ENCODE measurements around the gene F8.
"Not testable (repeated sequence)": the region's sequence is repeated elsewhere in the genome, so short reads cannot be mapped to it uniquely, and the experiment has no call there.

The F8 gene

DNA sequence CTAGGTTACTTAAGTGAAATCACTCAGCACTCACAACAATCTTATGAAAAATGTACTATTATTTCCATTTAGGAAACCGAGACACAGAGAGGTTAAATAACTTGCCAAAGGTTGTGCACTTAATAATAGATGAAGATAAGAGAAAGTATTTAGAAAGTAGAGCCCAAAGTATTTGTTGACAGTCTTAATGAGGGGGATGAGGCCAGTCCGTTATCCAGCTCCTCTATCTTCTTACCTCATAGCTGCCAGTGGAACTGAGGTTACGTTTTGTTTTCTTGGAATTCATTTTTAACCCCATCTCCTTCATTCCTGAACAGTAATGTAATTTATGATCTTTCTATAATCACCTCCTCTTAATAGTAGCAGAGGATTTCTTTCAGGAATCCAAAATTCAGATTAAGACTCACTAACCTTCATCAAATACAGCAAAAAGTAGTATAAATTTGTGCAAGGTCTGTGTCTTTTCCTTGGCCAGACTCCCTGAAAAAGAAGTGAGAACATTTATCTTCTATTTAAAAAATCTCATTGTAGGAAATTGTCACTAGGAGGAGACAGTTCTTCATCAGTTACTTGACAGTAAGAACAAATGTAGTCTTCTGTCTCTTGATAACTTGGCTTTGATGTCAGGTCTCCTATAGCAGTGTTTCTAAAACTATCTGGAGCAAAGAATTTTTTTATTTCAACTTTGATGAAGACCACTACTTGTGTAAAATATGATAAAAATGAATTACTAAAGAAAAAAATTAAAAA, 35.5 kb downstream of the F8 start:
- DNase-seq (ENCODE audit: low spot score): no peak

DNA sequence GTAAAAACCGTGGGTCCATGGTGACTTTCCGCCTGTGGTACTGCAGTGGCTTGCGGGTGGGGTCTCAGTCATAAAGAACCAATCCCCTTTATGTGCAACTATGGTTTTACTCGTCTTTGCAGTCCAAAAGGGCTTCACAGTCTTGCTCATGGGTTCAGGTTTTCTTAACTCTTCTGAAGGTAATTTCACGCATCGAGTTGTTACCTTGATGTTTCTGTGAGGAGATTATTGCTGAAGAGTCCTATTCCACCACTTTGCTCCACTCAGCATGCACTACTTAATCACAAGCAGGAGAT, 41.5 kb downstream of the F8 start:
- DNase-seq (ENCODE audit: low spot score): no peak

DNA sequence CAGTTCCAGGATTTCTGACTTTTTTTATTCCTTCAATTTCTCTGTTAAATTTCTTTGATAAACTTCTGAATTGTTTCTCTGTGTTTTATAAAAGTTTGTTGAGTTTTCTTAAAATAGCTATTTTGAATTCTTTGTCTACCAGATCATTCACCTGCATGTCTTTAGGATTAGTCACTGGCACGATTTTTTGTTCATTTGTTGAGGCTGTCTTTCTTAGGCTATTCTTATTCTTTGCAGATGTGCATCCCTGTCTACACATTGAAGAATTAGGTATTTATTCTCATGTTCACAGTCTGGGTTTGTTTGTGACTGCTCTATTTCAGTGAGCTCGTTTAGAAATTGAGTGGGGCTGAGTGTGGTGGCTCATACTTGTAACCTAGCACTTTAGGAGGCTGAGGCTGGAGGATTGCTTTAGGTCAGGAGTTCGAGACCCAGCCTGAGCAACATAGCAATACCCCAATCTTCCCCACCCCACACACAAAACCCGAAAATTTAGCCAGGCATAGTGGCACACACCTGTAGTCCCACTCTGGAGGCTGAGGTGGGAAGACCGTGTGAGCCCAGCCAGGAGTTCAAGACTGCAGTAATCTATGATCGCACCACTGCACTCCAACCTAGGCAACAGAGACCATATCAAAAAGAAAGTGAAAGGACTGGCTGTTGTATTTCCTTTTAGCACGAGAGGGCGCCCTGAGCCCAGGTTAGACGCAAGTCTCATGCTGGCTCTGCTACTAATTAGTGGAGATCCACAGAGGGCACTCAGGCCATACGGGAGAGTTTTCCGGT, 42.0 kb downstream of the F8 start:
- DNase-seq (ENCODE audit: low spot score): peak; percentile 72

DNA sequence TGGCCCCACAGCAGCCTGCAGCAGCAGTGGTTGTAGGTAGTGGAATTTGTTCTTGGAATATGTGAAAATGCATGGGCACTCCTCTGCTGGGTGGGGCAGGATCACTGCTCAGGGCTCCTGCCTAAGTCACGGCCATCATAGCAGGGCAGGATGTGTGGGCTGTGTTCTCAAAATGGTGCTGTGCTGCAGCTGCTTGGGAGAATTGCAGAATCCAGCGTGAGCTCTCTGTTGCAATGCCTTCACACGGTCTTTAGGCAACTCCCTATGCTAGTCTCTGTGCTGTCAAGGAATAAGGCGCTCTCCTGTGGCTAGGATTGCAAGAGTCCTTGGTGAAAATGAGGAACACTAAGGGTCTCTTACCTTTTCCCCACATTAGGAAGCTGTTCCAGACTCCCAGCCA, 42.9 kb downstream of the F8 start:
- no peak for DNase-seq (ENCODE audit: low spot score)

DNA sequence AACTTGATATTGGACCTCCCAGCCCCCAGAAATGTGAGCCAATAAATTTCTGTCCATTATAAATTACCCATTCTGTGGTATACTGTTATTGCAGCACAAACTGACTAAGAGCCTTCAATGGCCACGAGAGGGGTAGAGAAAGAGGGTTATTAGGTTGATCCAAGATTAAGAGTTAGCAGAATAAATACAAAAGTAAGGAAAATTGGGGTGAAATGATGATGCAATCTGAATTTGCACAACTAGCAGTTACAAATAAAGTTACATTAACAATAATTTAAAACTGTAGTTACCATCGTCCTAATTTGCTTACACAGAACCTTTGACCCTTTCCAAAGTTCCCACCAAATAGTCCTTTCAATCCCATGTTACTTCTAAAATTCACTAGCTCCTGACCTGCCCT, 54.2 kb downstream of the F8 start:
- no peak for DNase-seq (ENCODE audit: low spot score)

DNA sequence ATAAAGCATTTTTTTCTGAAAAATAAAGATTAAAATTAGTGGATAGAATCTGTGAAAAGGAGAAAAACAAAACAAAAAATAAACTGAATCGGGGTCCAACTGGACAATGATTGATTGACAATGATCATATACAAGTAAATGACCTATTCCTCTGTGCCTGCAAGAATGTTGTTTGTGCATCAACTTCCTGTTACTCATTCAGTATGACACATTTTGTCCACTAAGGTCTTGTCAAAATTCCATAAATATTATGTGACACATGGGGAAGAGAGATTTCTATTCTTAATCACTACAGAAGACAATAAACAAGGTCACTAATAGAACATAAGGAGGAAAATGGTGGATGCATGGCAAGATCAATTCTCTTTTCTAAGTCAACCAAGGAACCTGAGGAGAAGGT, 54.9 kb downstream of the F8 start:
- no peak for DNase-seq (ENCODE audit: low spot score)

DNA sequence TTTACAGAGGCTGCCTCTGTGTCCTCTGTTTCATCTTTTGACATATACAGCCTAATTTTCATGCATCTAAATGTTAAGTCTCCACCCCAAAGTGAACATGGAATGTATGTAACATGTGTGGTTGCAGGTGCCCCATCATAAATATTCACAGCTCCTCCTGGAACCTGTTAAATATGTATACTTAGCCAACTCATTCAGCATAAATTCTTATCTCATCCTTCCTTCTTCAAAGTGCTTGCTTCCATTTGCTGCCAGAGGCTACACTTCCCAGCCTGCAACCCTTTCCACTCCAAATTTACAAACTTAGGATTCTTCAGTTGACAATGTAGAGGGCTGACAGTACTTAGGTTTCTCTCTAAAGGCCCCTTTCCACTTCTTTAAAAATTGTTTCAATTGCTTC, 60.6 kb downstream of the F8 start:
- no peak for DNase-seq (ENCODE audit: low spot score)

DNA sequence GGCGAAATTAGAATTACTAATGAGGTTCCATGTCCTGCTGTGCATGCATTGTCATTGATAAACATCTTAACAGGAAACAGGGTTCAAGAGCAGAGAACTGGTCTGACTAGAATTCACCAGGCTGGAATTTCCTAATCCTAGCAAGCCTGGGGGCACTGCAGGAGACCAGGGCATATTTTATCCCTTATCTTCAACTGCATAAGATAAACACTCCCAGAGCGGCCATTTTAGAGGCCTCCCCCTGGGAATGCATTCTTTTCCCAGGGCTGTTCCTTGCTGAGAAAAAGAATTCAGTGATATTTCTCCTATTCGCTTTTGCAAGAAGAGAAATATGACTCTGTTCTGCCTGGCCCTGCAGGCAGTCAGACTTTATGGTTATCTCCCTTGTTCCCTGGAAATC, 66.7 kb downstream of the F8 start:
- not testable (repeated sequence) for DNase-seq (ENCODE audit: low spot score)

DNA sequence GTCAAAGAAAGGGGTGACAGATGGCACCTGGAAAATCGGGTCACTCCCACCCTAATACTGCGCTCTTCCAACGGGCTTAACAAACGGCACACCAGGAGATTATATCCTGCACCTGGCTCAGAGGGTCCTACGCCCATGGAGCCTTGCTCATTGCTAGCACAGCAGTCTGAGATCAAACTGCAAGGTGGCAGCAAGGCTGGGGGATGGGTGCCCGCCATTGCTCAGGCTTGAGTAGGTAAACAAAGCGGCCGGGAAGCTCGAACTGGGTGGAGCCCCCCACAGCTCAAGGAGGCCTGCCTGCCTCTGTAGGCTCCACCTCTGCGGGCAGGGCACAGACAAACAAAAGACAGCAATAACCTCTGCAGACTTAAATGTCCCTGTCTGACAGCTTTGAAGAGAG, 83.3 kb downstream of the F8 start:
- not testable (repeated sequence) for DNase-seq (ENCODE audit: low spot score)

DNA sequence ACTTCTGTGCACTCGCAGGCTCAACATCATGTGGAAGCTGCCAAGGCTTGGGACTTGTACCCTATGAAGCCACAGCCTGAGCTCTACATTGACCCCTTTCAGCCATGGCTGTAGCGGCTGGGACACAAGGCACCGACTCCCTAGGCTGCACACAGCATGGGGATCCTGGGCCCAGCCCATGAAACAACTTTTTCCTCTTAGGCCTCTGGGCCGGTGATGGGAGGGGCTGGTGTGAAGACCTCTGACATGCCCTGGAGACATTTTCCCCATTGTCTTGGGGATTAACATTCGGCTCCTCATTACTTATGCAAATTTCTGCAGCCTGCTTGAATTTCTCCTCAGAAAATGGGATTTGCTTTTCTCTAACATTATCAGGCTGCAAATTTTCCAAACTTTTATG, 97.8 kb downstream of the F8 start:
- not testable (repeated sequence) for DNase-seq (ENCODE audit: low spot score)

DNA sequence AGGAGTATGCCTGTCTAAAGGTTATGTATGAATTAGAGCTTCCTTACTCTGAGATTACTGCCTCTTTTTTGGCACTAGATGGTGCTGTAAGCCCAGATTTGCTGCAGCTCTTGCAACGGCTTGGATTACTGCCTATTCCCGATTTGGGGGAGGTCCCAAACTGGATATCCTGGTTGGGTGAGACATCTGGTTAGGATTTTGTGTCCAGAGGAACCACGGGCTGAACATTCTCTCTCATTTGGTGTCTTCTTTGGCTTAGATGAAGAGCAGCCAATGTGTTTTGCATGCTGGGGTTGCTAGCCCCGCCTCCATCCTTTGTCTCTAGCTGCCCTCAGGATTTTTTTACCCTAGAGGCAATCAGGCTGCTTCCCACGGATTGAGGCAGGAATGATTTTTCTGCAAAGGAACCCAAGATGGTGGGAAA, 104.5 kb downstream of the F8 start:
- DNase-seq (ENCODE audit: low spot score): peak; percentile 82

DNA sequence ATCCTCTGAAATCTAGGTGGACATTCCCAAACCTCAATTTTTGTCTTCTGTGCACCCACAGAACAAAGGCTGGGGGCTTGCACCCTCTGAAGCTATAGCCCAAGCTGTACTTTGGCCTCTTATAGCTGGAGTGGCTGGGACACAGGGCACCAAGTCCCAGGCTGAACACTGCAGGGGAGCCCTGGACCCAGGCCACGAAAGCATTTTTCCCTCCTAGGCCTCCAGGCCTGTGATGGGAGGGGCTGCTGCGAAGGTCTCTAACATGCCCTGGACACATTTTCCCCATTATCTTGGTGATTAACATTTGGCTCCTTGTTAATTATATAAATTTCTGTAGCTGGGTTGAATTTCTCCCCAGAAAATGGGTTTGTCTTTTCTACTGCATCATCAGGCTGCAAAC, 108.5 kb downstream of the F8 start:
- no peak for DNase-seq (ENCODE audit: low spot score)

DNA sequence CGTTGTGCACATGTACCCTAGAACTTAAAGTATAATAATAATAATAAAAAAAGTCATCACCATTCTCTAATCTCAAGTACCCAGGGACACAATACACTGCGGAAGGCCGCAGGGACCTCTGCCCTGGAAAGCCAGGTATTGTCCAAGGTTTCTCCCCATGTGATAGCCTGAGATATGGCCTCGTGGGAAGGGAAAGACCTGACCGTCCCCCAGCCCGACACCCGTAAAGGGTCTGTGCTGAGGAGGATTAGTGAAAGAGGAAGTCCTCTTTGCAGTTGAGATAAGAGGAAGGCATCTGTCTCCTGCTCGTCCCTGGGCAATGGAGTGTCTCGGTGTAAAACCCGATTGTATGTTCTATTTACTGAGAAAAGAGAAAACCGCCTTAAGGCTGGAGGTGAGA, 112.0 kb downstream of the F8 start:
- DNase-seq (ENCODE audit: low spot score): not testable (repeated sequence)

DNA sequence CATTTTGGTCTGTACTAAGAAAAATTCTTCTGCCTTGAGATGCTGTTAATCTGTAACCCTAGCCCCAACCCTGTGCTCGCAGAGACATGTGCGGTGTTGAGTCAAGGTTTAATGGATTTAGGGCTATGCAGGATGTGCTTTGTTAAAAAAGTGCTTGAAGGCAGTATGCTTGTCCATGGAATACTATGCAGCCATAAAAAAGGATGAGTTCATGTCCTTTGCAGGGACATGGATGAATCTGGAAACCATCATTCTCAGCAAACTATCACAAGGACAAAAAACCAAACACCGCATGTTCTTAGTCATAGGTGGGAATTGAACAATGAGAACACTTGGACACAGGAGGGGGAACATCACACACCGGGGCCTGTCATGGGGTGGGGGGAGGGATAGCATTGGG, 112.5 kb downstream of the F8 start:
- not testable (repeated sequence) for DNase-seq (ENCODE audit: low spot score)

DNA sequence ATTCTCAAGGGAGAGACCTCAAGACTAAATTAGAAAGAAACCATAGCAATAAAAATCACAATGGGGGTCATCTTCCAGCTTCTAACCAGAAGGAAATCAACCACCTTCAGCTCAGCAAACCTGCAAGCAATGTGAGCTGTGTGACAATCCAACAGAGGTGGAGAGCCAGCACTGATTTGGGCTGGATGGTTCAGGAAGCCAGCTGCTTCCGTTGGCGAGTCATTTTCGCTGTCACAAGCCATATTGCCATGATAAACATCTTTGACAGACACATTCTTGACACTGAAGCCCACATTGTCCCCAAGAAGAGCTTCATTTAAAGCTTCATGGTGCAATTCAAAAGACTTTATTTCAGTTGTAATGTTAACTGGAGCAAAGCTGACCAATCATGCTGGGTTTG, 113.7 kb downstream of the F8 start:
- no peak for DNase-seq (ENCODE audit: low spot score)

DNA sequence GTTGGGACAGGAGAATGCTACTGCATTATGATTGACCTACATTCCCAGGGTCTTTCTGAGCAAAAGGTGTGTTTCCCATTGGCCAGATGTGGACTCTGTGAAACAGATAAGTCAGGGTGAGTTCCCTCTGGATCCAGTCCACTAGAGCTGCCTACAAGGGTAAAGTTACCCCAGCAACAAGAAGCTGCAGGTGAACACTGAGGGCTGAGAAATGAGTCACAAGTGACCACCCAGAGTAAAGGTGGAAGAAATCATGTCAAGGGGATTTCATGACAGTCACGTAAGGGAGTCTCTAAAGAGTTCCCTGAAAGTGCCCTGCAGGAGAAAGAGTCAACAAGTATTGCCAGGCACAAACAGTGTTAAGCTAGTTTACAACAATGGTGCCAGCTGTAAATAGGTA, 120.1 kb downstream of the F8 start:
- DNase-seq (ENCODE audit: low spot score): no peak

DNA sequence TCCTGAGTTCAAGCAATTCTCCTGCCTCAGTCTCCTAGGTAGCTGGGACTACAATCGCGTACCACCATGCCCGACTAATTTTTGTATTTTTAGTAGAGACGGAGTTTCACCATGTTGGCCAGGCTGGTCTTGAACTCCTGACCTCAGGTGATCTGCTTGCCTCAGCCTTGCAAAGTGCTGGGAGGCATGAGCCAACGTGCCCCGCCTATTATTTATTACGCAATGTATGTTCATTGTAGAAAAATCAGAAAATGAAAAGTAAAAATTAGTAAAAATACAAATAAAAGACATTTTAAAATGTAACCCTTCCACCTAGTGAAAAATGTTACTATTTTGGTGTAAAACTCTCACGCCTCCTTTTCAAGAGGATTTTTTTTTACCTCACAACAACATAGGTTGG, 122.2 kb downstream of the F8 start:
- DNase-seq (ENCODE audit: low spot score): no peak

DNA sequence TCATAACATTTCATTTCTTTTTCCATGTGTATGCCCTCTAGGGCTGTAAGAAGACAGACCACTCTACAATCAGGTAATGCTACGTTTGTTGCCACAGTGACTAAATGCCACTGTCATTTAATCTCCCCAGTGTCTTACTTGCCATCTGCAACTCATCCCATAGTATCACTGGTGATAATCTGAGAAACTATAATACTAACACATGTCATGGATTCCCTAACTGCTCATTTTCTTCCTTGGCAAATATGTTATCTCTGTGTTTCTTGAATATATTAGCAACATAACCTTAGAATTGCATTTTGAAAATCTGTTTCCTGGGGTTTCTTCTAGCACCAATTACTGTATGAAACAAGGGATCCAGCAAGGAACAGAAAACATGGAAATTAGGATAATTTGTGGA, 130.2 kb downstream of the F8 start:
- DNase-seq (ENCODE audit: low spot score): no peak

DNA sequence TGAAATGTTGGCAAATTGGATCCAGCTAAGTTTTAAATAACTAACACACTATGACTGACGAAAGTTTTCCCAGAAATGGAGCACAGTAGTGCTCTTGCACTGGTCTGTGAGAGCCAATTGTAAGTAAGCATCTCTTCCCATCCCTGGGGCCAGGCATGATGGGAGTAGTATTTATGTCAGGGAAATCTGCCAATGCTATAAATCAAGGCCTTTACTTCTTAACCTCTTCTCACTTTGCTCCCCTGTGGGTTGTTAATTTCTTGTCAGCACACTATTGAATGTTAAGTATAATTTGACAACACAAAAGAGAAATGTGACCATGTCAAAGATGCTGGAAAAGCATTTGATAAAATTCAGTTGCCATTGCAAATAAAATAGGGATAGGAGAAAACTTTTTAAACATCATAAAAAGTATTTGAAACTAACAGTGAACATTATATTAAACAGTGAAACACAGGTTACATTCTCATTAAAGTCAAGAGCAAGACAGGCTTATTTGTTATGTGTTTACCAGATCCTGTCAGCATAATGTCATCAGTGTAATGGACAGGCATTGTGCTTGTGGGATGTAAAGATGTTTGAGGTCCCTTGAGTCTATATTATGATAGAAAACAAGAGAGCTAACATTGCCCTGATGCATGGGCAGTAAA, 131.4 kb downstream of the F8 start:
- no peak for DNase-seq (ENCODE audit: low spot score)

DNA sequence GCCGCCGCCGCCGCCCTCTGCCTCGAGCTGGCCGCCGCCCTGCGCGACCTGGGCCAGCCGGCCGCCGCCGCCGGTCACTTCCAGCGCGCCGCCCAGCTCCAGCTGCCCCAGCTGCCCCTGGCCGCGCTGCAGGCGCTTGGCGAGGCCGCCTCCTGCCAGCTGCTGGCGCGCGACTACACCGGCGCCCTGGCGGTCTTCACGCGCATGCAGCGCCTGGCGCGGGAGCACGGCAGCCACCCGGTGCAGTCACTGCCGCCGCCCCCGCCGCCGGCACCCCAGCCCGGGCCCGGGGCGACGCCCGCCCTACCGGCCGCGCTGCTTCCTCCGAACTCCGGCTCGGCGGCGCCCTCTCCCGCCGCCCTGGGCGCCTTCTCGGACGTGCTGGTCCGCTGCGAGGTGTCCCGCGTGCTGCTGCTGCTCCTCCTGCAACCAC, 135.7 kb downstream of the F8 start:
- DNase-seq (ENCODE audit: low spot score): not testable (repeated sequence)

DNA sequence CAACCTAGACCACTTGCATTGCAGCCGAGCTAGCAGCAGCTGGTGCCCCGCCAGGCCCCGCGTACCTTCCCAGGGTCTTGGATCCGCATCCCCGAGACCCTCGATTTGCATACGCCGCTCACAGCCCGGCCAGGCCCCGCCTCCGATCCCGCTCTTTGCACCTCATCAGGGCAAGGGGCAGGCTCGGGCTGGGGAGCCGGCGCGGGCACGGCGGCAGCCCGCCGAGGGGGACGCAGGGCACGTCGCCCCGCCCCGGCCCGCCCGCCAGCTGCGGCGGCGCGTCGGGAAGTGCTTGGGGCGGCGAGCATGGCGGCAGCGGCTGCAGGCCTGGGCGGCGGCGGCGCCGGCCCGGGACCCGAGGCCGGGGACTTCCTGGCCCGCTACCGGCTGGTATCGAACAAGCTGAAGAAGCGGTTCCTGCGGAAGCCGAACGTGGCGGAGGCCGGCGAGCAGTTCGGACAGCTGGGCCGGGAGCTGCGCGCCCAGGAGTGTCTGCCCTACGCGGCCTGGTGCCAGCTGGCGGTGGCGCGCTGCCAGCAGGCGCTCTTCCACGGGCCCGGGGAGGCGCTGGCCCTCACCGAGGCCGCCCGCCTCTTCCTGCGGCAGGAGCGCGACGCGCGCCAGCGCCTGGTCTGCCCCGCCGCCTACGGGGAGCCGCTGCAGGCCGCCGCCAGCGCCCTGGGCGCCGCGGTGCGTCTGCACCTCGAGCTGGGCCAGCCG, 136.3 kb downstream of the F8 start, which contains the start of gene F8A1:
Gene F8A1 (plus strand): TSS at position 287 of the 720 bp plus-strand sequence. CDS start 20 bp downstream, at position 307.
- not testable (repeated sequence) for DNase-seq (ENCODE audit: low spot score)

DNA sequence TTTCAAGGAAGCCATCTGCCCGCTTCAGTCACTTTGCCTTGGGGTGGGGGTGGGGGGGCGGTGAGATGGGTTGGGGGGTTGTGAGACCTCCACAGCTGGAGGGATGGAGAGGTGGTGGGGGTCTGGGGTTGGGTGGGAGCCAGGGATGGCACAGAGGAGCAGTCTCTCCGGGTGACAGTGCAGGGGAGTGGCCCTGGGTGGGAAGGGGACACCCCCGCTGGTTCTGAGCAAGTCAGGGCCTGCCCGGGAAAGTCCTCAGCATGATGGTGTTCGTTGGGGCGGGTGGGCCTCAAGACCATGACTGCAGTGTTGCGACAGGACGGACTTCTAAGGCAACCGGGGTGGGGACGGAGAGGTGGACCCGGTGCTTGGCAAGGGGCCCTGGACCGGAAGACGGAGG, 137.0 kb downstream of the F8 start:
- DNase-seq (ENCODE audit: low spot score): not testable (repeated sequence)

Measured in SK-N-DZ (cell line).